ENCODE data around the gene C19orf67. TPM values are rescaled to one million over a fixed set of nuclear protein-coding genes. Genes with fewer than 3 reads are reported as not detected.

The C19orf67 gene
- total and polyA plus RNA-seq, 2 of the 13 experiments (the other 11 are each of a cell fraction or from before 2014, with no cell fraction given): 0.11 to 0.32 TPM

- TF ChIP-seq KIAA2018 (CRISPR knock-in tag; IDR thresholded peaks at IDR 0.05; ENCODE audit: borderline replicate concordance) (no peak), MEIS1 (CRISPR knock-in tag; IDR thresholded peaks at IDR 0.05; ENCODE audit: borderline replicate concordance) (no peak), PPARG (CRISPR knock-in tag; conservative IDR thresholded peaks at IDR 0.05) (no peak), ZNF577 (CRISPR knock-in tag; IDR thresholded peaks at IDR 0.05; ENCODE audit: borderline replicate concordance, low read depth) (no peak), ZNF841 (CRISPR knock-in tag; IDR thresholded peaks at IDR 0.05; ENCODE audit: borderline replicate concordance) (no peak), ZNF12 (CRISPR knock-in tag; IDR thresholded peaks at IDR 0.05) (no peak), AGO1 (IDR thresholded peaks at IDR 0.05; ENCODE audit: low read depth, low read length, poor library complexity, severe bottlenecking) (no peak), ZSCAN31 (CRISPR knock-in tag; IDR thresholded peaks at IDR 0.05; ENCODE audit: low read depth) (peak; percentile 65; the same call in 1 of the 2 replicates), ZNF451 (CRISPR knock-in tag; IDR thresholded peaks at IDR 0.05) (no peak), TRIM24 (CRISPR knock-in tag; IDR thresholded peaks at IDR 0.05) (no peak), REPIN1 (CRISPR knock-in tag; IDR thresholded peaks at IDR 0.05; ENCODE audit: borderline replicate concordance, low read depth) (no peak), ZNF275 (CRISPR knock-in tag; IDR thresholded peaks at IDR 0.05; ENCODE audit: borderline replicate concordance) (no peak), GFI1 (CRISPR knock-in tag; IDR thresholded peaks at IDR 0.05; ENCODE audit: borderline replicate concordance) (peak; percentile 10; the same call in 1 of the 2 replicates), HNF1B (CRISPR knock-in tag; IDR thresholded peaks at IDR 0.05) (0 out of 2 replicates have a peak, but pooled peaks have one; percentile 17), ARNTL (CRISPR knock-in tag; IDR thresholded peaks at IDR 0.05) (no peak), ZNF296 (CRISPR knock-in tag; conservative IDR thresholded peaks at IDR 0.05) (no peak), MBNL3 (CRISPR knock-in tag; conservative IDR thresholded peaks at IDR 0.05) (no peak), NR2C2 (CRISPR knock-in tag; IDR thresholded peaks at IDR 0.05; ENCODE audit: borderline replicate concordance) (peak; percentile 35; the same call in 1 of the 2 replicates)
Measured at GRCh38 chr19:14072535-14073260, 12.9 kb downstream of the C19orf67 start, which contains the start of gene MISP3 (continued).
